ENCODE results near the gene CXCL1.

CXCL1 gene

DNA sequence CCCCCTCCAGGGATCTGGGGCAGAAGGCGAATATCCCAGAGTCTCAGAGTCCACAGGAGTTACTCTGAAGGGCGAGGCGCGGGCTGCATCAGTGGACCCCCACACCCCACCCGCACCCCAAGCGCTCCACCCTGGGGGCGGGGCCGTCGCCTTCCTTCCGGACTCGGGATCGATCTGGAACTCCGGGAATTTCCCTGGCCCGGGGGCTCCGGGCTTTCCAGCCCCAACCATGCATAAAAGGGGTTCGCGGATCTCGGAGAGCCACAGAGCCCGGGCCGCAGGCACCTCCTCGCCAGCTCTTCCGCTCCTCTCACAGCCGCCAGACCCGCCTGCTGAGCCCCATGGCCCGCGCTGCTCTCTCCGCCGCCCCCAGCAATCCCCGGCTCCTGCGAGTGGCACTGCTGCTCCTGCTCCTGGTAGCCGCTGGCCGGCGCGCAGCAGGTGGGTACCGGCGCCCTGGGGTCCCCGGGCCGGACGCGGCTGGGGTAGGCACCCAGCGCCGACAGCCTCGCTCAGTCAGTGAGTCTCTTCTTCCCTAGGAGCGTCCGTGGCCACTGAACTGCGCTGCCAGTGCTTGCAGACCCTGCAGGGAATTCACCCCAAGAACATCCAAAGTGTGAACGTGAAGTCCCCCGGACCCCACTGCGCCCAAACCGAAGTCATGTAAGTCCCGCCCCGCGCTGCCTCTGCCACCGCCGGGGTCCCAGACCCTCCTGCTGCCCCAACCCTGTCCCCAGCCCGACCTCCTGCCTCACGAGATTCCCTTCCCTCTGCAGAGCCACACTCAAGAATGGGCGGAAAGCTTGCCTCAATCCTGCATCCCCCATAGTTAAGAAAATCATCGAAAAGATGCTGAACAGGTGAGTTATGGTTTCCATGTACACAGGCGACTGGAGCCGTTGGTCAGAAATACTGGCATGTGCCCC lies at the start of gene CXCL1:
CXCL1 (plus strand) TSS at position 264 of the 926 bp plus-strand sequence; CDS start at position 342, 78 bp downstream.
- DNase-seq: no peak

DNA sequence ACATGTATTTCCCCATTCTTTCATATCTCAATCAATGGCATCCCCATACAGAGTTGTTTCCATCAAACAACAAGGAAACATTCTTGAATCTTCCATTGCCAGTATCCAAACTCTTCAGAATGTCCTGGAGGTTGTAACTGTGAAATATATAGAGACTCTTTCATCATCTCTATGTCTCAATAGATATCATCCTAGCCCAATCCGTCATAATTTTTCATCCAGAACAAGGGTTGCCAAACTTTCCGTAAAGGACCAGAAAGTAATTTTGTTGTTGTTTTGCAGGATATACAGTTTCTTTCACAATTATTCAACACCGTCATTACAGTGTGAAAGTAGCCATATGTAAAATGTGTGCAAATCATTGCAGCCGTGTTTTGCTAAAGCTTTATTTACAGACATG lies 47.9 kb upstream of the CXCL1 start:
- DNase-seq: peak; percentile 38

DNA sequence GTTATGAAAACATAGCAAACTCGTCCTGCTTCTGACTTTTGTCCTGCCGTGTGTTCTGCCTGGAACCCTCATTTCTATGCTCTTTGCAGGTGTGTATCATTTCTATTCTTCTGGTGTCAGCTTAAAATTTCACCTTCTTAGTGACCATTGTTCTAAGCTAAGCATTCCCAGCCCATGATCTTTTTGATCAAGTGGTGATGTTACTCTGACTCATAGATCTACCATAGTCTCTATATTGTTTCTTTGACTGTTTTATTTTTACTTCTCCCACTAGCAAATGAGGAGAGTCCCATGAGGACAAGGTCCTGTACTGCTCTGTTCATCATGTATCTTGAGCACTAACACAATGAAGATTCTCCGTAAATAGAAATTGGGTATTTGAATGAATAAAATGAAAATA lies 46.8 kb upstream of the CXCL1 start:
- DNase-seq: no peak

DNA sequence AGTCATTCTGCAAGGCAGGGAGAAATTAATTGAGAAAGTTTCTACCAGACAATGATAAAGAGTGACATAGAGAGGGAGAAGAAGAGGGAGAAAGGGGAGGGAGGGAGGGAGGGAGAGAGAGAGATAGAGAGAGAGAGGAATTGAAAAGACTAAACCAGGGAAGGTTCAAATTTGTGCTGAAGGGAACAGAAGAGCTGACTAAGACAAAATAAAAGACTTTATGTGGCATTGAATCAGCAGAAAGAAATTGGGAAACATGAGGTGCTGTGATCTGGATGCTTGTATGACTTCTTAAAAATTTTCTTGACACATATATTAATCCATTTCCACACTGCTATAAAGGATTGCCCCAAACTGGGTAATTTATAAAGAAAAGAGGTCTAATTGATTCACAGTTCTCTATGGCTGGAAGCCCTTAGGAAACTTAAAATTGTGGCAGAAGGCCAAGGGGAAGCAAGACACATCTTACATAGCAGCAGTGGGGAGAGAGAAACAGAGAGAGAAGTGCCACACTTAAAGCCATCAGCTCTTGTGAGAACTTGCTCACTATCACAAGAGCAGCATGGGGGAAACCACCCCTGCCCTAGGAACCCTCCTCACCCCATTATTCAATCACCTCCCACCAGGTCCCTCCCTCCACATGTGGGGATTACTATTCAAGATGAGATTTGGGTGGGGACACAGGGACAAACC lies 46.2 kb upstream of the CXCL1 start:
- DNase-seq: peak; percentile 71

DNA sequence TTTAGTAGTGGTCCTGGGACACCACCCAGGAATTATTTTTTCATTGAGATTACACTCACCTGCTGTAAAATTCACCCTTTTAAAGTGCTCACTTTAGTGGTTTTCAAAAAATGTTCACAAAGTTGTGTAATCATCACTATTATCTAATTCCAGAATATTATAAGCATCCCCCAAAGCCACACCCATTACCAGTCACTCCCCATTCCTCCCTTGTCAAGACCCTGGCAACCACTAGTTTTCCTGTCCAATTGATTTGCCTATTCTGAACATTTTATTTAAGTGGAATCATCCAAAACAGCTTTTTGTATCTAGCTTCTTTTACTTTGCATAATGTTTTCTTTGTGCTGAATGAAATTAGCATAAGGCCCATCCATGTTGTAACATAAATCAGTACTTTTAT lies 45.4 kb upstream of the CXCL1 start:
- DNase-seq: no peak

DNA sequence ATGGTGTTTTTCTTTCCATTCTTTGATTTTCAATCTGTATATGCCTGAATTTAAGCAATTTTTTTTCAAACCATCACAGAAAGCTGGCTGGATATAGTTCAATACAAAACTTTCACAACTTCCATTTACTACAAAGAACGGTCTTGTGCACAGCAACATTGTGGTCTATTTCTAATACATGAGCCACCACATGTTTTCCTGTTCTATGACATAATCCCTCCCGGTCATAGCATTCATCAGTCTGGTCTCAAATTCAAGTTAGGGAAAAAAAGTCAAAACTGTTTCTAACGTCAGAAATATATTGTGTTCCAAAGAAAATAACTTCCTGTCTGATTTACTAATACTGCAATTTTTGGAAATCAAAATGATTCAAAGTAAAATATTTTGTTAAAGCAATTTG lies 40.2 kb upstream of the CXCL1 start:
- DNase-seq: peak; percentile 83

DNA sequence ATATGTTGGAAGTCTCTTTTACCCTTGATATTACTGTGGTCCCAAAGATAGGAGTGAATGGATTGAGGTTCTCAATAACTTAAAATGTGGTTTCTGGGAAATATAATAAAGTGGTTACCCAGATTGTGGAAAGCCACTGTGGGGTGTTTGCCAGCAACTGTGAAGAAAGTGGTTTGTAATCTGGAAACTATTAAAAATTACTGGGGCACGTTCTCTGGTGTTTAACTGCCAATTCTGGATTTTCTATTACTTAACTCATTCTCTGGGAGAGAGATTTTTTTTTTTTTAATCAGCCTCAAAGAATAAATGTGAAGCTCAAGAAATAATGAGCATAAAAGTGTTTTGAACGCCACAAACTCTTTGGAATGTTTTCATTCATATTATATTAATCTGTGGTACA lies 37.6 kb upstream of the CXCL1 start:
- no peak for DNase-seq

DNA sequence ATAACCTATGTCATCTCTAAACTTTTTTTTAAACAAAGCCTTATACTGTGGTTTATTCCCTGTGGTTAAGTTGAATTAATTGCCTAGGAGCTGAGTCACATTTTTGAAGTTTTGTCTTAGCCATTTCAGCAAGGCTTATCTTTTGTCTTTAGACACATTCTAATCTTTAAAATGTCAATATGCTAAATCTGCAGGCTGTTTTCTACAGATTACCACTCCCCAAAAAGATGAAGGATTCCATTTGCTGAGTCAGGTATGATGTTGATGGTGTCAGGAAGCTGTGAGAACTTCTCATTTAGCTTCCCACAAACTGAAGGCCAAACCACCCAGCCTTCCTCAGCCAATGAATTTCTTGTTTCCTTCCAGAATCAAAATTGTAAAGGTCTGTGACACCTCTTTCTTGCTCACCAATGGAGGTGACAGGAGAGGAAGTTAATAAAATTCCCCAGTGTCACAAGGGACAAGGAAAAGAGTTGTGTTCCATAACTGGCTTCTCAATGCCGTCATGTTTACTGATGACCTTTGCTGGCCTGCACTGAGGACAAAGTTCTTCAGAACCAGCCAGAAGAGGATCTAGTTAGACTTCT lies 36.4 kb upstream of the CXCL1 start:
- no peak for DNase-seq

DNA sequence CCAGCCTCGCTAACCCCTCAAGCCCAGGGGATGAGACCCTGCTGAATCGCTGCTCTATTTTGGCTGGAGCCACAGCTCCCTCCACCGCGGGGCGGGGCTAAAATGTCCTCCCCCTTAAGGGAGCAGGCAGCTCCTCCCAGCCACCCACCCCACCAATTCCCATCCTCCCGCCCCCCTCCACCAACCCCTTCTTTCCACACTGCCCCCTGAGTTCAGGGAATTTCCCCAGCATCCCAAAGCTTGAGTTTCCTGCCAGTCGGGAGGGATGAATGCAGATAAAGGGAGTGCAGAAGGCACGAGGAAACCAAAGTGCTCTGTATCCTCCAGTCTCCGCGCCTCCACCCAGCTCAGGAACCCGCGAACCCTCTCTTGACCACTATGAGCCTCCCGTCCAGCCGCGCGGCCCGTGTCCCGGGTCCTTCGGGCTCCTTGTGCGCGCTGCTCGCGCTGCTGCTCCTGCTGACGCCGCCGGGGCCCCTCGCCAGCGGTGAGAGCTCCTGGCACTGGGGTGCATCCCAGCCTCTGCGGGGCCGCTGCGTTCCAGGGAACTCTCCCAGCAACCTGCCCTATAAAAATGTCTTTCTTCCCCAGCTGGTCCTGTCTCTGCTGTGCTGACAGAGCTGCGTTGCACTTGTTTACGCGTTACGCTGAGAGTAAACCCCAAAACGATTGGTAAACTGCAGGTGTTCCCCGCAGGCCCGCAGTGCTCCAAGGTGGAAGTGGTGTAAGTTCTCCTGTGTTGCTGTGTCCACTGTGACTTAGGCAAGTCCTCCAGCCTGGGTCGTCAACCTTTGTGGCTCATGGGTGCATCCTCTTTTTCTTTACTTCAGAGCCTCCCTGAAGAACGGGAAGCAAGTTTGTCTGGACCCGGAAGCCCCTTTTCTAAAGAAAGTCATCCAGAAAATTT lies 32.6 kb upstream of the CXCL1 start, which contains the start of gene CXCL6:
CXCL6 (plus strand) TSS at position 306 of the 907 bp plus-strand sequence; CDS start at position 379, 73 bp downstream.
- peak; percentile 12 for DNase-seq

DNA sequence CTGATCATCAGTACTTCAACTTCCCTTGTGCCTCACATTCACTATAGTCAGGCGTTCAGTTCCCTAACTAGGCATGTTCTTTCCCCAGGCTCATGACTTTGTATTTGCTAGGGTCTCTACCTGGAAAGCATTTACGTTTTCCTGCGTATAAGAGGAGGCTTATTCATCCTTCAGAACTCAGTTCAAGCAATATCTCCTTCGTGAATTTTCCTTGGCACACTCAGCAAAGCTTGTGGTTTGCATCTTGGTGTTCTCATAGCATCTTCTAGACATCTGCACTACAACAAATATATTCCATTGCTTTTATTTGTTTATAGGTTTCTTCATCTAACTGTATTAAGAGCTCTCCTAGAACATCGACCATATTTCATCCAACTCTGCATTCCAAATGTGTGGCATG lies 30.1 kb upstream of the CXCL1 start:
- DNase-seq: no peak

DNA sequence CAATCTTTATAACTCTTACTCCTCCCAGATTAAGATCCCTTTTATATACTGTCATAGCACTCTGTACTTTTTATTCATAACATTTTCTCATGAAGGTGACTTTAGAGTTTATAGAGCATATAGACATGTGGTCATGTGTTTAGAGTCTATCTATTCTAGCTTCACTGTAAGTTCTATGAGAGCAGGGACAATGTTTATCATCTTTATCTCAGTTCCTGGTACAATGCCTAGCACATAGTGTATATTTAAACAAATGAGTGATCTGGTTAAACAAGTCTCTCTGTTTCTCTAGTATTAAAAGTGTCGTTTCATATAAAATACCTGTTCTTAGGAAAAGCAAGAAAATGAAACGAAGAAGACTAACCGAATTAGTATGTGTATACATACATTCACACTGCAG lies 29.5 kb upstream of the CXCL1 start:
- DNase-seq: no peak

DNA sequence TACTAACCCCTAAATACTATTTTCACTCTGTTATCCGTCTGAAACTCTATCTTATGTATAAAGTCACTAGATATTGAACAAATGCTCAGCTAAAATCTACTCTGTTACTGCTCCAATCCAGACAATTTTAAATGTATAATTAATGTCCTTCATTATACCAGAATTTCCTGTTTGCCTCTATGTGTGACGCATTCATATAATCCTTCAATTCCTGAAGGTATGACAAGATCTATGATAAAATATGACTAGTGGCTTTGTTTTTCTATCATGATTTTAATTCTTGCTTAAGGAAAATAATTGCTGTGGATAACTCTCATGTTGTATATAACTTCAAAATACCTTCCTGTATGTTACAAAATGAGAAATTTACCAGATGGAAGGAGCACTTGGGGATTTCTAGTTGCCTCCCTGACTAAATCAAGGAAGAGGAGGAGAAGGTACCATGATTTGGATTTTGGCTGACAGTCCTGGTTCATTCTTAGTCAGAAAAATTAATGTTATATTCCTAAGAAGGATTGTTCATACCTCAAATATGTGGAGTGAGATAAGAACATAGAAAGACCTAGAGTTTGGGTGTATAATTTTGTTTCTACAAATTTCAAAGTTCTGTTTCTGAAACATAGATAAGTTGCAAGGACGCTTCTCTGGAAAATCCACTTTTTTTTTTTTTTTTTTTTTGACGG lies 27.8 kb upstream of the CXCL1 start:
- no peak for DNase-seq

DNA sequence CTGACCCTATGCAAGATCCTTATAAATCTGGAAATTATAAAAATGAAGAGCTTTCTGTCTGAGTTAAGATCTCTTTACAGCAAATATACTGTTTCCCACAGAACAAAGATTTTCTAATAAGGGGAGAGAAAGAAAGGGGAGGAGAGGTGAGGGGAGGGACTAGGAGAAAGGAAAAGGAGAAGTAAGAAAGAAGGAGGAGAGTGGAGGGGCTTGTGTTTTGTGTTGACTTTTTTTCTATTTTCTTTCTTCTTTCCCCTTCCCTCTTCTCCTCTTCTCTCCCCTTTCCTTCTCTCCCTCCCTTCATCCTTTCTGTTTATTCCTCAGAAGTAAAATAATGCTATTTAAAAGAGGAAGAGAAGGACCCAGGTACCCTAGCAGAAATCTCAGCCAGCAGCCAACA lies 26.5 kb upstream of the CXCL1 start:
- no peak for DNase-seq

DNA sequence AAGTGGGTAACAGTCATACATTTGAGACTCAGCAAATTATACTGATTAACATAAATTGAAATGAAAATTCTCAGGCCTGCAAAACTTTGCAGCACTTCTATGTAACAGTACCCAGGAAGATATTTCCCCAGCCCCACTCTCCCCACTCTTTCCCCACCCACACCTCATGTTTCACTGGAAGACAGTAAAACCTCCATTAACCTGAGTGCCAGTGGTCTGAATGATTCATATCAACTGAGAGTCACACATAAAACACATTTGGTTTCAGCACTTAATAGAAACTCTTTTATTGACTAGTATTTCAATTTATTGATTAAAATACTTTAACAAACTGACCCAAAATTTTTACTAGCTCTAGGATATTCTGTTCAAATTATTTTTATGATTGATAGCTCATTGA lies 25.8 kb upstream of the CXCL1 start:
- DNase-seq: no peak

DNA sequence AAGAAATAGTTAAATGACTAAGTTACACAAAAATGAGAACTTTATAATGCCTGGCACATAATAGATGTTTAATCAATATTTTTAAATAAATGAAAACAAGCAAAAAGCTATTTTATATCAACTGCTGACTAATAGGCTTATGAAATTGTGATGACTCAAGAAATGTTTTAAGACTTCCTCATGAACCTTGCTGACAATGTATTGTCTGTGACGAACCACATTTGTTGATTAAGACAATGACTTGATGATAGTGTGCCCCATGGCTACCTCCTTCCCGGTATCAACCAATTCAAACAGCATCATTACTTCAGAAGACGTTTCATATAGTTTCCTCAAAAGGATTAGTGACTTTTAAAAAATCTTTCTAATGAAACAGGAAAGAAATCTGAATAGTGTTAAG lies 24.8 kb upstream of the CXCL1 start:
- DNase-seq: peak; percentile 42

DNA sequence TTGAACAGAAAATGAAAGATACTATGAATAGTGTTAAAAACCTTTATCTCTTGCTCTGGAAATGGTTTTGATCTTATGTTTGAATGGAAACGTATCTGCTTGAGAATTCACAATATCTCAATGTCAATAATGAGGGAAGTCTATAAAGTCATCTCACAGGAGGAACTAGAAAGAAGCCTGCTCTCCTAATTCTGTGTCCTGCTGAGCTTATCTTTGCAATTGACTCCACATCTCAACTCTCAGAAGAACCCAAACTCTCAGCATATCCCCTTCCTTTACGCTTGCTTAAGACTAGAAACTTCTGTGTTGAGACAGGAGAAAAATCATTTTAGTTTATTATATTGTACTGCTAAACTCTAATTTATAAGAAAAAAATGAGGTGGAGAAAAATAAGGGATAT lies 24.4 kb upstream of the CXCL1 start:
- DNase-seq: peak; percentile 34

DNA sequence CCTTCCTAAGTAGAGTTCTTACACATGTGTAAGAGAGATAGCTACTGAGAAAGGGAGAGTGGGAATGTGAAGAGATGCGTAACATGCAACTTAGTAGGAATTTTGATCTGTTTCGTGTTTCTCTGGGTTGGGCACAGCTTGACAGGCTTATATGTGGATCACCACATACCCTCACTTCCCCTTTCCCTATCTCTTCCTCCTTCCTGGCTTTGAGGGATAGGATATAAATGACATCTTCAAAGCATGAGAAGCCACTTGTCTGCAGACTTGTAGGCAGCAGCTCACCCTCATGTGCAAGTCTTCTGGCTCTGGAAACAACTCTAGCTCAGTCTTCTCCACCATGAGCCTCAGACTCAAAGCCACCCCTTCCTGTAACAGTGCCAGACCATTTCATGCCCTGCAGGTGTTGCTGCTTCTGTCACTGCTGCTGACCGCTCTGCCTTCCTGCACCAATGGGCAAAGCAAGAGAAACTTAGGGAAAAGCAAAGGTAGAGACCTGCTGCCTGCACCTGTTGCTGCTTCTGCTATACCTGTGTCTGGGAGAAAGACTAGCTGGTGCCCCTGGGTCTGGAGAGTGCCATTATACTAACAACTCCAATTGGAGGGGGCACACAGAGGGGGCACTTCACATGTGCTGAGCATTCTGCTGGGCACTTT lies 21.5 kb upstream of the CXCL1 start:
- DNase-seq: peak; percentile 90

DNA sequence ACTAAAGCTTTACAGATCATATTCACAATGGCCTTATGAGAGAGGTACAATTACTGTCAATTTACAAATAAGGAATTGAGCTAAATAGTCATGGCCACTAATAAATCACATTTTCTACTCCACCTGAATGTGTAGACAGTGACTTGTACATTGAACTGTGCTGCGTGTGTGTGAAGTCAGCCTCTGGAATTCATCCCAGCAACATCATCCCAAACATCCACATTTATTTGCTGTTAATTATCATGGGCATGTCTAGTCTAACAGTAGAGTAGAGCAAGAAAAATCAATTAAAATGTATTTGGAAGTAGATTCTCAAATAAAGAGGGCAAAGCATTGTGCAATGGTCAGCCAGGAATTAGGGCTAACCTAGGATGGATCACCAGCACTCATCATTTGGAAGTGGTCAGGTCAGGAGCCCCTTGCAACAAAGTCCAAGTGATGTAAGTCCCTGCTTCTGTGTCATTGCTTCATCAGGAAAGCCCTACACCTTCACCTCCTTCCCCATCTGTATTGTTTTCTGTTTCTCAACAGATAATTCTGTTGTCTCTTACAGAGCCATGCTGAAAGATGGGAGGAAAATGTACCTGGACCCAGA lies 20.9 kb upstream of the CXCL1 start:
- DNase-seq: no peak

DNA sequence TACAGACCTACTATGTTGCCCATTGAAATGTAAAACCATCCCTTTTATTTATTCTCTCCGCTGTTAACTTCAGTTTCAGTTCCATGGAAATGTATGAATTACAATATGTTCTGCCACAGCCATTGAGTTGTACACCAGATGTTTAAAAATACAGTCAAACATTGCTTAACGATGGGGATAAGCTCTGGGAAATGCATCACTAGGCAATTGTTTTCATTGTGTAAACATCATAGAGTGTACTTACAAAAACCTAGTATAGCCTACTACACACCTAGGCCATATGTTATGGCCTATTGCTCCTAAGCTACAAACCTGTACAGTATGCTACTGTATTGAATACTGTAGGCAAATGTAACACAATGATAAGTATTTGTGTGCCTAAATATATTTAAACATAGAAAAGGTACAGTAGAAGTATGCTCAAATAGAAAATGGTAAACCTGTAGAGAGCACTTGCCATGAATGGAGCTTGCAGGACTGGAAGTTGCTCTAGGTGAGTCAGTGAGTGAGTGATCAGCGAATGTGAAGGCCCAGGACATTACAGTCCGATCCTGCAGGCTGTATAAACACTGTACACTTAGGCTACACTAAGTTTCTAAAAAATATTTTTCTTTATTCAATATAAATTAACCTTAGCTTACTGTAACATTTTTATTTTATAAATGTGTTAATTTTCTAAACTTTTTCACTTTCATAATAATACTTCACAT lies 18.8 kb upstream of the CXCL1 start:
- DNase-seq: no peak

DNA sequence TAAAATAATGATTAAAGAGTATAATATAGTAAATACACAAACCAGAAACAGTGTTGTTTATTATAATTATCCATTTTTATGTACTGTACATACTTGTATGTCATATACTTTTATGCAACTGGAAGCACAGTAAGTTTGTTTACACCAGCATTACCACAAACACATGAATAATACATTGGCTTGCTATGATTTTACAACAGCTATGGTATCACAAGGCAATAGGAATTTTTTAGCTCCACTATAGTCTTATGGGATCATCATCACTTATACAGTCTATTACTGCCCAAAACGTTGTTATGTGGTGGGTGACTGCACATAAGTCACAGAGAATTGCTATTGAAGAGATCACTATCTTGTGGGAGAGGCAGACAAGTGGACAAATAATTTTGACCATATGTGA lies 17.9 kb upstream of the CXCL1 start:
- no peak for DNase-seq

All from MV-4-11 (cell line).